ENCODE results near the gene C12orf42. TPM values are rescaled to one million over a fixed set of nuclear protein-coding genes. Genes with fewer than 3 reads are reported as not detected.

The C12orf42 gene
- total RNA-seq, 4 donors from 2014 or later = not detected

DNA sequence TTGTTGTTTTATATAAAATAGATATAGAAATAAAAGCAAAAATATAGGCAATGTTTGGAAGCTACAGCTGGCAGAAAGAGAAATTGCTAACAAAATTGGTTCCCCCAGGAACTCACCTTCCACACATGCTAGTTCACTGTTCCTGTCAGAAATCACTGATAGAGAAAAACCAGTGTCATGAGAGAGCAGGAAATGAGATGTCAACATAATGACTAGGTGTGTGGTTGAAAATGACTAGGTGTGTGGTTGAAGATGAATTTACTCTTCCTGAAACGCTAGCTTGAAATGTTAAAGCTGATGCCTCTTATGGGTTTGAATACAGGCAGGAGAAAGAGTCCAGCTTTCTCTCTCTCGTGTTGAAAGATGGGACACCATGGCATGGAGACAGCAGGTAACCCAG lies 216.3 kb downstream of the C12orf42 start:
- H3K4me3 ChIP-seq (ENCODE audit: low read depth, poor library complexity, severe bottlenecking) = no peak overlapping the region
- intact Hi-C loops (cut with DNase I; ENCODE audit: low total_unique reads) = no loop called here
- no peak for TF ChIP-seq POLR2A (IDR thresholded peaks at IDR 0.05)
- TF ChIP-seq, protein P1, sequence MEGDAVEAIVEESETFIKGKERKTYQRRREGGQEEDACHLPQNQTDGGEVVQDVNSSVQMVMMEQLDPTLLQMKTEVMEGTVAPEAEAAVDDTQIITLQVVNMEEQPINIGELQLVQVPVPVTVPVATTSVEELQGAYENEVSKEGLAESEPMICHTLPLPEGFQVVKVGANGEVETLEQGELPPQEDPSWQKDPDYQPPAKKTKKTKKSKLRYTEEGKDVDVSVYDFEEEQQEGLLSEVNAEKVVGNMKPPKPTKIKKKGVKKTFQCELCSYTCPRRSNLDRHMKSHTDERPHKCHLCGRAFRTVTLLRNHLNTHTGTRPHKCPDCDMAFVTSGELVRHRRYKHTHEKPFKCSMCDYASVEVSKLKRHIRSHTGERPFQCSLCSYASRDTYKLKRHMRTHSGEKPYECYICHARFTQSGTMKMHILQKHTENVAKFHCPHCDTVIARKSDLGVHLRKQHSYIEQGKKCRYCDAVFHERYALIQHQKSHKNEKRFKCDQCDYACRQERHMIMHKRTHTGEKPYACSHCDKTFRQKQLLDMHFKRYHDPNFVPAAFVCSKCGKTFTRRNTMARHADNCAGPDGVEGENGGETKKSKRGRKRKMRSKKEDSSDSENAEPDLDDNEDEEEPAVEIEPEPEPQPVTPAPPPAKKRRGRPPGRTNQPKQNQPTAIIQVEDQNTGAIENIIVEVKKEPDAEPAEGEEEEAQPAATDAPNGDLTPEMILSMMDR (IDR thresholded peaks at IDR 0.05) = no peak
- no peak for DNase-seq (ENCODE audit: low spot score in 2 of 2)
- WGBS, 2 donors = 39 to 49% methylated on average over 2 of the region's 2 CpGs

DNA sequence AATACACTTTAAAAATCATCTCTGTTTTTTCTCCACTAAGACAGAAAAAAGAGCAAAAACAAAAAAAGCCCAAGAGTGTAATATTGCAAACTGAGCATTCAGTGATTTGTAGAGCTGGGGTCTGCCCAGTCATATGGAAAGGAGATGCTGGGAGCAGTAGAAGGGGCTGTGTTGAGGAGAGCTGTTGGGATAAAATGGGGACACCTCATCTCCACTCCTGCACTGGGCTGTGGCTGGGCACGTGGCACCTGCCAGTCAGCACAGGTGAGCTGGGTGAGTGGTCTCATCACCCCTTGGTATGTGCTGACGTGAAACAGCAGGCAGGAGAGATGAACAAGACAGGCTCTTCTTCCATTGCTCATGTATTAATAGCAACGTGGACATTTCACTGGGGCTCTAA lies 217.4 kb downstream of the C12orf42 start:
- 51 to 59% methylated on average over 3 of the region's 3 CpGs for whole genome bisulfite sequencing, 2 donors

DNA sequence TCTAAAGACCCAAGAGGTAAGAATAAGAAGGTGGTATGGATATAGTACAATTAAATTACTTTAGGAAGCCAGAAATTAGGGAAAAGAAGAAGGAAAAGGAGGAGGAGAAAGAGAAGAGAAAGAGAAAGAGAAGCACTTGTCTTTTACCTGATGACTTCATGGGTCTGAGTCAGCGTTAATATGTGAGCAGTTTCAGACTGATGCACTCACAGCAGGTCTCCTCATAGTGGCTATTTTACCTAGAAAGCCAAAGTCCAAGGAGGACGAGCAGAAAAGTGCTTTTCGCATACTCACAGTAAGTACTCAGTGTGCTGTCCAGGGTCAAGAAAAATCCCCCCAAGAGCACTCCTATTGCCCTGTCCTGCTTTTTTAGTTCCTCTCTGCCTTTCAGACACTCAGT lies 222.1 kb downstream of the C12orf42 start:
- intact Hi-C loops (cut with DNase I; ENCODE audit: low total_unique reads) = no loop called here
- TF ChIP-seq, protein P1 (IDR thresholded peaks at IDR 0.05) = no peak
- no peak for TF ChIP-seq POLR2A (IDR thresholded peaks at IDR 0.05)
- 70 to 76% methylated on average over 3 of the region's 3 CpGs for WGBS, 2 donors
- no peak overlapping the region for H3K4me3 ChIP-seq (ENCODE audit: low read depth, poor library complexity, severe bottlenecking)
- no peak for DNase-seq (ENCODE audit: low spot score in 2 of 2)

More for the DNA sequence above, 217.4 kb downstream of the C12orf42 start:
- TF ChIP-seq POLR2A (IDR thresholded peaks at IDR 0.05) = no peak
- TF ChIP-seq, protein P1 (IDR thresholded peaks at IDR 0.05) = no peak
- H3K4me3 ChIP-seq (ENCODE audit: low read depth, poor library complexity, severe bottlenecking) = no peak overlapping the region
- intact Hi-C loops (cut with DNase I; ENCODE audit: low total_unique reads) = no loop called here
- no peak for DNase-seq (ENCODE audit: low spot score in 2 of 2)

DNA sequence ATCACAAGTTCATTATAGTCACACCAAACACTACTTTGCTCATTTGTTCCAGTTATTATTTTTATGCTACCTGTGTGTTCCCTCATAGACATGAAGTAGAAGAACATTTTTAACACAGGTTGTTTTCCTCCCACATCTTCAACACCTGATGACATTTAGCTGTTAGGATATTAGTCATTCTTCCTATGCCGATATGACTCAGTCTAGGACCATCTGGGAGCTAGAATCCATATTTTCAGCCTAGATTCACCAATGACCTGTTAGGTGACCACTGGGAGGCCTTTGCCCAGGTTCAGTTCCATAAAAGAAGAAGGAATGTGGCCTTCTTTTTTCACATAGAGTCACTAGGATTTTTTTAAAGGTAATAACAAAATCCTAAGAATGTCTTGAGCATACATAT lies 222.8 kb downstream of the C12orf42 start:
- no peak for DNase-seq (ENCODE audit: low spot score in 2 of 2)
- WGBS, 2 donors = 83 to 88% methylated on average over 1 of the region's 1 CpG
- intact Hi-C loops (cut with DNase I; ENCODE audit: low total_unique reads) = no loop called here
- TF ChIP-seq, protein P1 (IDR thresholded peaks at IDR 0.05) = no peak
- no peak for TF ChIP-seq POLR2A (IDR thresholded peaks at IDR 0.05)
- H3K4me3 ChIP-seq (ENCODE audit: low read depth, poor library complexity, severe bottlenecking) = no peak overlapping the region

DNA sequence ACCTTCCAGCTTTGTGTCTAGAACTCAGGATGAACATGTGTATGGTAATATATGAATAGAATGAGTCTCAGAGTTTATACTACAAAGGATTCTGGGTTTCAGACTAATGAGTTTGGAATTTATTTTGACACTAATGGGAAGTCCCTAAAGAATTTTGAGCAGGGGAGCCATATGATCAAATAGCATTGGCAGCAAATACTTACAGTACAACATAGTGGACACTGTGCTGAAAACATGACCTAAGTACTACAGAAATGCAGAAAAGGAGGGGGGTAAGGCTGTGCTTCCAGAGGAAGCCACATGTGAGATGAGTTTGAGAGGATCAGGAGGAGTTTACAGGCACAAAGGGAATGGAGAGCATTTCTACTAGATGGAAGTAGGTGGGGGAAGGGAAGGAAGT lies 225.8 kb downstream of the C12orf42 start:
- no peak for DNase-seq (ENCODE audit: low spot score in 2 of 2)
- TF ChIP-seq, protein P1 (IDR thresholded peaks at IDR 0.05) = no peak
- no peak for TF ChIP-seq POLR2A (IDR thresholded peaks at IDR 0.05)
- no peak overlapping the region for H3K4me3 ChIP-seq (ENCODE audit: low read depth, poor library complexity, severe bottlenecking)
- intact Hi-C loops (cut with DNase I; ENCODE audit: low total_unique reads) = no loop called here

DNA sequence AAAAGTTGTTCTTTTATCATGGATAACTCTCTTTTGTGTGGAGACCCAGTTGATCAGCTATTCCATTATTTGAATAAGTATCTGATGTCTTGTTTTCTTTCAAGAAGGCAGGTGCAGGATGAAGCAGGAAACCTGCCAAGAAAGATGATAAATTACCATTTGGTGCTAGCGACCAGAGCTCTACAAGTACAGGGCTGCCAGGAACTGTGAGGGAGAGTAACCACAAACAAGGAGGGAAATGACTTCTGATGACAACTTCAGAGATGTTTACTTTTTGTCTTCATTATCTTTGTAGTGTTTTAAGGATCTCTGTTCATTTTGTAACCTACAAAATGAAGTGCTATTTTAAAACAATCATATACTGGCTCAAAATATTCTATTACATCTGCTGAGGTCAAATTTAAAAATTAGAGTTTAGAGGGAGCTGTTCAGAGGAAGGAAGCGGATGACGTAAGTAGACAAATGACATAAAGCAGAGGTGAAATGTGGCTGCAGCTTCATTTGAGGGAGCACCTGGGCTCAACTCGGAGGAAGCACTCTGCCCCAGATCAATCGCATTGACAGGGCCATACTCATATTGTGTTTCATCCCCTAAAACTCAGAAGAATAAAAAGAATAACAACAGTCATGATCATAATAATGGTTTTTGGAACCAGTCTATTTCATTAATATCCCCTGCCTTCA lies 226.8 kb downstream of the C12orf42 start:
- DNase-seq (ENCODE audit: low spot score in 2 of 2) = no peak
- 42 to 49% methylated on average over 5 of the region's 5 CpGs for WGBS, 2 donors
- H3K4me3 ChIP-seq (ENCODE audit: low read depth, poor library complexity, severe bottlenecking) = no peak overlapping the region
- intact Hi-C loops (cut with DNase I; ENCODE audit: low total_unique reads) = no loop called here
- no peak for TF ChIP-seq POLR2A (IDR thresholded peaks at IDR 0.05)
- TF ChIP-seq, protein P1 (IDR thresholded peaks at IDR 0.05) = no peak

Measured in lower leg skin (tissue), 4 donors.